ENCODE measurements around the gene TECTB. TPM values are rescaled to one million over a fixed set of nuclear protein-coding genes. Genes with fewer than 3 reads are reported as not detected.

TECTB gene
- total RNA-seq, 4 donors from 2014 or later, result not detected

DNA sequence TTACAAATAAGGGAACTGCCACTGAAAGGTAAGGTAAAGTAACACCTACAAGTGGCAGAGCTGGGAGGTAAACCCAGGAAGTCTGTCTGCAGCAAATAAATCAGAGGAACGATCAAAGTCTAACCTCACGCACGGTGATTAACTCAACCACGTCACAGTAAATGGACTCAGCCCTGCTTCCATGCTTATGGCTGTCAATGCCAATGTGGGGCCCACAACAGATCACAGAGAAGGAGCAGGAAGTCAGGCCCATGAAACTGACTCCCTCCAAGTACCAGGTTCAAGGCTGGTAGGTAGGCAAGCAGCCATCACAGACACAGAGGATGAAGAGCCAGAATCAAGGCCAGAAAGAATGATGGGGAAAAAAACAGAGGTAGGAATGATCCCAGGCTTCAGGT, 52.7 kb downstream of the TECTB start:
- 64 to 69% methylated on average over 4 of the region's 4 CpGs for WGBS, 2 donors
- Histone ChIP-seq H3K4me3 (no peak overlapping the region), H3K4me1 (no peaks in the 10 kb centered on the region), H3K27me3 (no peaks in the 10 kb centered on the region), H3K36me3 (no peaks in the 10 kb centered on the region), H3K9me3 (no peaks in the 10 kb centered on the region), H3K27ac (no peak overlapping the region)
- intact Hi-C loops (cut with DNase I), result no loop called here
- DNase-seq, result no peak
- TF ChIP-seq, protein P1, sequence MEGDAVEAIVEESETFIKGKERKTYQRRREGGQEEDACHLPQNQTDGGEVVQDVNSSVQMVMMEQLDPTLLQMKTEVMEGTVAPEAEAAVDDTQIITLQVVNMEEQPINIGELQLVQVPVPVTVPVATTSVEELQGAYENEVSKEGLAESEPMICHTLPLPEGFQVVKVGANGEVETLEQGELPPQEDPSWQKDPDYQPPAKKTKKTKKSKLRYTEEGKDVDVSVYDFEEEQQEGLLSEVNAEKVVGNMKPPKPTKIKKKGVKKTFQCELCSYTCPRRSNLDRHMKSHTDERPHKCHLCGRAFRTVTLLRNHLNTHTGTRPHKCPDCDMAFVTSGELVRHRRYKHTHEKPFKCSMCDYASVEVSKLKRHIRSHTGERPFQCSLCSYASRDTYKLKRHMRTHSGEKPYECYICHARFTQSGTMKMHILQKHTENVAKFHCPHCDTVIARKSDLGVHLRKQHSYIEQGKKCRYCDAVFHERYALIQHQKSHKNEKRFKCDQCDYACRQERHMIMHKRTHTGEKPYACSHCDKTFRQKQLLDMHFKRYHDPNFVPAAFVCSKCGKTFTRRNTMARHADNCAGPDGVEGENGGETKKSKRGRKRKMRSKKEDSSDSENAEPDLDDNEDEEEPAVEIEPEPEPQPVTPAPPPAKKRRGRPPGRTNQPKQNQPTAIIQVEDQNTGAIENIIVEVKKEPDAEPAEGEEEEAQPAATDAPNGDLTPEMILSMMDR (IDR thresholded peaks at IDR 0.05), result no peak
- no peak for TF ChIP-seq POLR2A (IDR thresholded peaks at IDR 0.05)

DNA sequence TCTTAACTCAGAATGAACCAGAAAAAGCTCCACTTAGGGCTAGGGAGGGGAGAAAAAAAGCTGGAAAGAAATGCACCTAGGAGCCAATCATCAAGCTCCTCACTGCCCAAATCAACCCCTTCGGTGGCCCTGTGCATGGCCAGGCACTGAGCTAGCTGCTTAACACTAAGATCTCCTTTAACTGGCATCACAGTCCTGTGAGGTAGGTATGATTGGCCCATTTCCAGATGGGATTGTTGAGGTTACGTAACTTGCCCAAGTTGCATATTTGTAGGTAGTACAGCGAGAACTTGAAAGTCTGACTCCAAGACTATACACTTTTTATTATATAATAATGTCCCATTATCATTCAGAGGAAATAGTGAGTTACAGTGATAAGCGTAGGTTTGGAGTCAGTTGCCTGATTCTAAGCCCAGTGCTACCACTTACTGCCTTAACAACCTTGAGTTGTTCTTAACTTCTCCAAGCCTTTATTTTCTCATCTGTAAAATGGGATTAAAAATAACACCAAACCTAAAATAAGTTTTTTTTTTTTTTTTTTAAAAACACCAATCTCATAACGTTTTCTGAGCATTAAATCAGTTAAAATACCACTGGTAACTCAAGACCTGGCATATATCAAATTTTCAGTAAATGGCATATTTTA, 53.5 kb downstream of the TECTB start:
- no peak for DNase-seq
- H3K9me3 ChIP-seq, result no peaks in the 10 kb centered on the region
- WGBS, 2 donors, result 57 to 64% methylated on average over 5 of the region's 5 CpGs
- H3K4me3 ChIP-seq, result no peak overlapping the region
- TF ChIP-seq, protein P1 (IDR thresholded peaks at IDR 0.05), result no peak
- no peak for TF ChIP-seq POLR2A (IDR thresholded peaks at IDR 0.05)
- H3K4me1 ChIP-seq, result no peaks in the 10 kb centered on the region
- no peak overlapping the region for H3K27ac ChIP-seq
- no peaks in the 10 kb centered on the region for H3K27me3 ChIP-seq
- no peaks in the 10 kb centered on the region for H3K36me3 ChIP-seq
- intact Hi-C loops (cut with DNase I), result no loop called here

DNA sequence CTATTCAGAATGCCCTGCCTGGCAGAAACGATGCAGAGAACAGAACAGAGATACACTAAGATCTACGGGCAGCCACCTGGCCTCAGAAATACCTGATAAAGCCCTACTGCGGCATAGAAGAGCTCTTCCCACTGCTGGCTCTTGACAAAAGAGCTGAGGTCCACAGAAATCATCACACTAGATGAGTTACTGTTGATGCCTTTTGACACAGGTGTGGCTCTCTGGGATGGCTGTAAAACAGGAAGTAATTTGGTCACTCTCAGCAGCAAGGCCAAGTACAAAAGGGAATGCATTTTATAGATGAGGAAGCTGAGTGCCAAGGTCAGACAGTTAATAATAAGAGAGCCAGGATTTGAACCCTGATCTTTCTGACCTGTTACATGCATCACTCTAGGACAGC, 55.8 kb downstream of the TECTB start:
- Histone ChIP-seq H3K9me3 (no peaks in the 10 kb centered on the region), H3K4me1 (no peaks in the 10 kb centered on the region), H3K36me3 (no peaks in the 10 kb centered on the region), H3K4me3 (no peak overlapping the region), H3K27ac (no peak overlapping the region), H3K27me3 (no peaks in the 10 kb centered on the region)
- 70 to 72% methylated on average over 3 of the region's 3 CpGs for WGBS, 2 donors
- no peak for TF ChIP-seq POLR2A (IDR thresholded peaks at IDR 0.05)
- TF ChIP-seq, protein P1 (IDR thresholded peaks at IDR 0.05), result no peak
- intact Hi-C loops (cut with DNase I), result no loop called here
- no peak for DNase-seq

DNA sequence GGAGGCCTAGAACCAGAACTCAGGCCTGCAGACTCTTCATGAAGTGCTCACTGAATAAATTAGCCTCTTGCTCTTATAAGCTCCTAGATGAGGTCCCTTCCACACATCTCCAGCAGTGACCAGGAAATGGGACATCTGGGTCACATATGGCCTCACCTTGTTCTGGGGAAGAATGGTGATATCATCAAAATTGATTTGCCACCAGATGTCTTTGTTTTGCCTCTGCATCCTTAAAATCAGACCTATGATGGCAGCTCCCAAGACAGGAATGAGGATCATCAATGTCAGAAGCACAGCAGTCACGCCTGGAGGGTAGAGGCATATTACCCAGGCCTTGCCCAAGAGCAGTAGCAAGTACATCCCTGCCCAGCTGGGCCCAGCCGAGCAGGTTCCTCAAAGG, 57.4 kb downstream of the TECTB start:
- intact Hi-C loops (cut with DNase I), result no loop called here
- no peaks in the 10 kb centered on the region for H3K4me1 ChIP-seq
- H3K36me3 ChIP-seq, result no peaks in the 10 kb centered on the region
- no peaks in the 10 kb centered on the region for H3K27me3 ChIP-seq
- no peak overlapping the region for H3K4me3 ChIP-seq
- DNase-seq, result no peak
- no peak overlapping the region for H3K27ac ChIP-seq
- 60 to 63% methylated on average over 1 to 2 of the region's 2 CpGs for WGBS, 2 donors
- H3K9me3 ChIP-seq, result no peaks in the 10 kb centered on the region
- TF ChIP-seq, protein P1 (IDR thresholded peaks at IDR 0.05), result no peak
- no peak for TF ChIP-seq POLR2A (IDR thresholded peaks at IDR 0.05)

DNA sequence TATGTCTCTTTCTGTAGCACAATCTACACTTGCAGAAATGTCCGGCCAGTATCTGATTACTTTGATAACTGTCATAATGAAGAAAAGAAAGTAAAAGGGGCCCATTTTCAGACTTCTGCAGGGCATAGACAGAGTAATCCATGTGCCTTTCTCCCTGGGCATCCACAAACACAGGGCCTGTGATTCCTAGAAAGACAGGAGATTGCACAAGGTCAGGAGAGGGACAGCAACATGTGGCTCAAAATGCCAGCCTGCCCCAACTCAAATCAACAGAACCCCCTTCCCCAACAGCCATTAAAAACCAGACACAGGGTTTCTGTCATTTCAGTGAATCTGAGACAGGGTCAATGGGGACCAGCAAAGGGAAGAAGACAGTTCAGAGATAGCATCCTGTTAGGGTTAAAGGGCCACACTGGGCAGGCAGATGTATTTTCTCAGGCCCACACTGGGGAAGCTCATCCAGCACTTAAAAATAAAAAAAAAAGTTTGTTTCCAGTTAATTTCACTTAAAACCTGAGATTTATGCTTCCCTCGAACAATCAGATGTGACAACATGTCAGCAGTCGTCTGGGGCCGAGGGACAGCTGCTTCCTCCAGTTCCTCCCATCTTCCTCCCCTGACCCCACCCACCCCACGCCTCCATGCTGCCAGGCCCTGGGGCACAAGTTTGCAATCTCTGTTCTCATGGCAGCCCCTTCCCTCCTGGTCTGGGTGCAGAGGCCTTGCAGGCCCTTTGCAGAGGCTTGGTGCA, 60.0 kb downstream of the TECTB start:
- Histone ChIP-seq H3K36me3 (no peaks in the 10 kb centered on the region), H3K9me3 (no peaks in the 10 kb centered on the region), H3K4me3 (no peak overlapping the region), H3K4me1 (no peaks in the 10 kb centered on the region), H3K27ac (no peak overlapping the region), H3K27me3 (no peaks in the 10 kb centered on the region)
- 48 to 54% methylated on average over 4 to 5 of the region's 5 CpGs for WGBS, 2 donors
- TF ChIP-seq, protein P1 (IDR thresholded peaks at IDR 0.05), result no peak
- no peak for TF ChIP-seq POLR2A (IDR thresholded peaks at IDR 0.05)
- no peak for DNase-seq
- intact Hi-C loops (cut with DNase I), result no loop called here

Data from esophagus squamous epithelium (tissue), 5 donors.